ENCODE data around the gene MYO1D.

DNA sequence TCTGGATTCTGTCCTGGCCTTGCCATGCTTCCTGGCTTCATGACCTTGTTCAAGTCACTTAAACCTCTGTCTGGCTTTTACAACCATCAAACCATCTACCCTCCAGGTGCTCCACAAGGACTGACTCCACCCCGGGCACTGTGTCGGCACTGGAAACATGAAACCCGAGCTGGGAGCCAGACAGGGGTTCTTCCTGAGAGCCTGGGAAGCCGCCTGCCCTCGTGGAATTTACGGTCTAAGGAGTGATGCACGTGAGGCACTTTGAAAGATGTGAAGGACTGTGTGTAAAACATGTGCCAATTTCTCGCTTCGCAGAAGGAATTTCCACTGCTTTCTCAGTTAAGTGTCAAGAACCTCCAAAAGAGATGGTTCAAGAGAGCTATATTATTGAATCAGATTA, 378.5 kb downstream of the MYO1D start:
- TF ChIP-seq, protein P1, sequence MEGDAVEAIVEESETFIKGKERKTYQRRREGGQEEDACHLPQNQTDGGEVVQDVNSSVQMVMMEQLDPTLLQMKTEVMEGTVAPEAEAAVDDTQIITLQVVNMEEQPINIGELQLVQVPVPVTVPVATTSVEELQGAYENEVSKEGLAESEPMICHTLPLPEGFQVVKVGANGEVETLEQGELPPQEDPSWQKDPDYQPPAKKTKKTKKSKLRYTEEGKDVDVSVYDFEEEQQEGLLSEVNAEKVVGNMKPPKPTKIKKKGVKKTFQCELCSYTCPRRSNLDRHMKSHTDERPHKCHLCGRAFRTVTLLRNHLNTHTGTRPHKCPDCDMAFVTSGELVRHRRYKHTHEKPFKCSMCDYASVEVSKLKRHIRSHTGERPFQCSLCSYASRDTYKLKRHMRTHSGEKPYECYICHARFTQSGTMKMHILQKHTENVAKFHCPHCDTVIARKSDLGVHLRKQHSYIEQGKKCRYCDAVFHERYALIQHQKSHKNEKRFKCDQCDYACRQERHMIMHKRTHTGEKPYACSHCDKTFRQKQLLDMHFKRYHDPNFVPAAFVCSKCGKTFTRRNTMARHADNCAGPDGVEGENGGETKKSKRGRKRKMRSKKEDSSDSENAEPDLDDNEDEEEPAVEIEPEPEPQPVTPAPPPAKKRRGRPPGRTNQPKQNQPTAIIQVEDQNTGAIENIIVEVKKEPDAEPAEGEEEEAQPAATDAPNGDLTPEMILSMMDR (IDR thresholded peaks at IDR 0.05), result no peak
- TF ChIP-seq POLR2A (IDR thresholded peaks at IDR 0.05) (no peak), EP300 (IDR thresholded peaks at IDR 0.05) (no peak)
